Right ventricle myocardium superior (tissue), 1 donor: Measurements from ENCODE around the gene WNT5A. TPM values are rescaled to one million over a fixed set of nuclear protein-coding genes. Genes with fewer than 3 reads are reported as not detected.

Source experiments
- ATAC-seq: fragments of 200-7000 bp; cut with Tn5 transposase; one replicate; pipeline ENCODE4 v1.9.1; 2020; ENCODE audit warnings: mild to moderate bottlenecking; ENCODE audit not compliant: poor library complexity
- DNase-seq: peaks from one replicate; pipeline ENCODE4 v3.0.0-alpha.2; 2020
- intact Hi-C: fragments of 100-400 bp; cut with DNase I; formaldehyde crosslinking; loops from one replicate; pipeline ENCODE4 v1.11.2; 2022
- total RNA-seq: library from RNA; stranded (reverse); fragmentation: NEBNext Ultra II Directional; extraction: Animal tissue kit (Norgen Biotek cat#: 25700); gene quantifications from one replicate; pipeline ENCODE4 v1.2.1, GENCODE V29; 2021
- donor health status: DM: no; HTN: yes; CAD: no; lungs with severe emphysema.

Gene WNT5A
- total RNA-seq, 1 donor from 2014 or later, result 6.7 TPM

DNA sequence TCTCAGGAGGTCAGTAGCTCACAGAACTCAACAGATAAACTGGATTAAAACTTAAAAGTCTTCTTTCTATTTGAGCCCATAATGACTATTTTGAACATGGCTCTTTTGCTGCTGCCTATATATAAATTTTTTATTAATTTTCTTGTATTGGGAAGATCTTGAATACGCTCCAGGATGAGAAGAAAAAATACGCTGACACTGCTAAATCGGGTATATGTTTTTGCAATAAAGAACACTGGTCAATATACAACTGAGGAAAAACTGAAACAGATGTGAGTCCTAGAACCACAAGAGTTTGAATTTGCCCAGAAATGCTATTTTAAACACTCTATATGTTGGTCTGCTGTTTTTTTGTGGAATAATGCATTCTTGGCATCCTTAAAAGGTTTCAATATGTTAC, 20.6 kb downstream of the WNT5A start:
- ATAC-seq, result no peak
- intact Hi-C loops, result no loop called here

DNA sequence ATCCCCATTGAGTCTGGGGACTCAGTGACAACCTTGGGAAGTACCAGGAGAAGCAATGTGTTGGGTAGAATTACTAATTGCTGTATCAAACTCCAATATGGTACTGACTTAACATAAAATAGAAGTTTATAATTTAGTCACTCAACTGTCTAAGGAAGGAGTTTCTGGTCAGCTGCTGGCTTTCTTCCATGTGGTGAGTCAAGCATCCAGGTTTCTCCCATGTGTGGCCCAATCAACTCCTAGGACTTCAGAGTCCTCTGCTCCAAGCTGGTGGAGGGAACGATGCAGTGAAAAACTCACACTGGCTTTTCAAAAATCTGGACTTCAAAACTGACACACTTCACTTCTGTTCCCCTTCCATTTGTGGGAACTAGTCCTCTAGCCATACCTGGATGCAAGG, 25.2 kb downstream of the WNT5A start:
- no peak for DNase-seq
- intact Hi-C loops, result no loop called here
- ATAC-seq, result no peak

More for the DNA sequence above, 20.6 kb downstream of the WNT5A start:
- no peak for DNase-seq

DNA sequence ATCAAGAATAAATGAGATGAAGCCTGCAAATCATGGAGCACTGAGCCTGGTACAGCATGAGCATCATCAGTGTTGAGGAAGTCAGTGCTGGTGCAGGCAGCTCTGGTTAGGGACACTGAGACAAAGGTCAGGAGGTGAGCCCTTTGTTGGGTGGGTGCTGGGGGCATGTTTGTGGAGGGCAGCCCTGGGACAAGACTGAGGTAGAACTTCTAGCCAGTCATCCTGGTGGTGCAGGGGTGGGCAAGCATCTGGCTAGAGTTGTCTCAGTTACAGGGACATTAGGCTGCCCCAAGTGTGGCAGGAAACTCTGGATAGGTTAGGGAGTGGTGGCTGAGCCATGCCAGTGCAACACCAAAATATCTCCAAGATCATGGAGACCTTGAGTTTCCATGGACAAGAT, 27.3 kb downstream of the WNT5A start:
- DNase-seq, result no peak
- intact Hi-C loops, result no loop called here
- ATAC-seq, result no peak

DNA sequence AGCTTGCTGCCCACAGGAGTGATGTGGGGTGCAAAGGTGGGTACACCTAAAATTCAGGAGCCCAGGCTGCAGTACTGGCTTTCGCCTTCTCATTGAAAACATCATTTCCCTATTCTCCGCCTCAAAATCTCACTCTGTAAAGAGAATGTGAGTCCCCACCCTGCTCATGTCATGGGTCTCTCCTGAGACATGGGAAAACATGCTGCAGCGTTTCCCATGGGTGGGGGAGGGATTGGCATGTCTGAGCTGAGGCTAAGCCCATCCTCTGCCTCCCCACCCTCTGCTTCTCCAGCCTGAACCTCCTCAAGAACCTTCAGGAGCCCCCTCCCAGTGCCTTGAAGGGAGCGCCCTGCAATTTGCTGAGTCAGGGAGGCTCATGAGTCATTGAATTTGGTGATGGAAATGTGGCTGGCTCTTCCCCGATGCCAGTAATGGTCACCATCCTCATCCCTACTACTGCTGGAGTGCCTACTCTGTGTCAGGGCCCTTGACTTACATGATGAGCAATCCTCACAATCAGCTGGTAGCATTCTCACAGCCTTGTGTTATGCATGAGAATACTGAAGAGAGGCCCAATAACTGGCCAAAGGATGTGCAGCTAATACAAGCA, 28.8 kb downstream of the WNT5A start:
- intact Hi-C loops, result no loop called here
- ATAC-seq (no peak), DNase-seq (no peak)

DNA sequence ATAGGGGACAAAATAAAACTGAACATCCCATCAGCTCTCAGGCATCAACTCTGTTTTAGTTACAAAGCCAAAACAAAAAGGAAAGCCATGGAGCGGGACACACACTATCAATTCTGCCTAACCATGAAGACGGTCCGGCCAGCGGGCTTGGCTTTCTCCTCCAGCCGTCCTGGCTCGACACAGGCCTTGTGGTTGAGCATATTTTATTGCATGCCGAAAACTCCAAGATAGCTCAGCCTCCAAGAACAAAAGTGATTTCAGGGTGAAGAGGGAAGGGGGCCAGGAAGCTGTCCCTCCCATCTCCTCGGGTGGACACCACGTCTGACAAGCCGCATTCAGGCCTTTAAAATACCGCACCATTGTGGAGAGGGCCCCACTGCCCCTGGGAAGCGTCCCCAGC, 31.2 kb downstream of the WNT5A start:
- DNase-seq, result no peak
- ATAC-seq, result no peak
- intact Hi-C loops, result no loop called here

DNA sequence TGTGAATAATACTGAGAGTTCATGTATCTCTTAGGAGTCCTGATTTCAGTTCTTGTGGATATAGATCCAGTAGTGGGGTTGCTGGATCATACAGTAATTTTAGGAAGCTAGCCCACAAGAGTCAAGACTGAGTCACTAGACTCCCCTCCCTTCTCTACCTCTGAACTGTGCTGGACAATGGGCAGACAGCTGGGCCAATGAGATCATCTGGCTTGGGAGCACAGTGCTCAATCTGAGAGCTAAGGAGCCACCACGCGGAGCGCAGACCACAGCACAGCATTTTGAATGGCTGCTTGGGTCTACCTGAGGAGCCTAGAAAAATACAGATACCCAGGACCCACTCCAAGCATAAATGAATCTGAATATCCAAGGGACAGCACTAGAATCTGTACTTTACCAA, 32.5 kb downstream of the WNT5A start:
- ATAC-seq (no peak), DNase-seq (no peak)
- intact Hi-C loops, result no loop called here

DNA sequence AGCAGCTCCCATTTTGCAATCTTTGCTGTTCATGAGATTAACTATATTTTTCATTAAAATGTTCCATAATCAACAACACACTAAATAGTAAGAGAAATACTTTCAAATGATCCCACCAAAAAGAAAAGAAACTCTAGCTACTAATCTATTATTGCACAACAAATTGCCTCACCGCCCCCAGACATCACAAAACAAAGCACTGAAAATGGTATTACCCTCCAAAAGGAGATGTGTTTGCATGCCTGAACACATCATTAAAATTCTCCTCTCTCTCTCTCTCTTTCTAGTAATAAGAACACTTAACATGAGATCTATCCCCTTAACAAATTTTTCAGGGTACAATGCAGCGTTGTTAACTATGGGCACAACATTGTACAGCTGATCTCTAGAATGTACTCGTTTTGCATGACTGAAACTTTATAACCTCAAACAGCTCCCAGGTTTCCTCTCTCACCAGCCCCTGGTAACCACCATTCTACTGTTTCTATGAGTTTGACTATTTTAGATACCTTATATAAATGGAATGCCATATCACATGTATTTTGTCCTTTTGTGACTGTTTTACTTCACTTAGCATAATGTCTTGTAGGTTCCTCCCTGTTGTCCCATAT, 33.1 kb downstream of the WNT5A start:
- DNase-seq (no peak), ATAC-seq (no peak)
- intact Hi-C loops, result no loop called here

DNA sequence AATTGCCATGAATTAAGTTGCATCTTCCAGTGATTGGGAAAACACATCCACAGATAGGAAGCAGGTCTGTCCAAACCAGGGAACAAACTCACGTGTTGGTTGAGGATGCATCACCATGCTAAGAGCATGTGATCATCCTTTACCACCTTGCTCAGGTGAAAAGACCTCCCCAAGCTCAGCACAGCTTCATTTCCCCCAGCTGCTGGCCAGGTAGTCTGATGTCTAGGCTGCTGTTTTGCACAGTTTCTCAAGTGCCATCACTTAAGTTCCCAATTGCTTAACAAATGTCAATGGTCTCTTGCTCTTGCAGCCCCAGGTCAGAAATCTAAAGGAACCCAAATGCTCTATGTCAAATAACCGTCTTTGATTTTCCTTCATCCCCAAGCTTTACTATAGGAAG, 34.2 kb downstream of the WNT5A start:
- ATAC-seq, result no peak
- intact Hi-C loops, result no loop called here
- DNase-seq, result no peak

DNA sequence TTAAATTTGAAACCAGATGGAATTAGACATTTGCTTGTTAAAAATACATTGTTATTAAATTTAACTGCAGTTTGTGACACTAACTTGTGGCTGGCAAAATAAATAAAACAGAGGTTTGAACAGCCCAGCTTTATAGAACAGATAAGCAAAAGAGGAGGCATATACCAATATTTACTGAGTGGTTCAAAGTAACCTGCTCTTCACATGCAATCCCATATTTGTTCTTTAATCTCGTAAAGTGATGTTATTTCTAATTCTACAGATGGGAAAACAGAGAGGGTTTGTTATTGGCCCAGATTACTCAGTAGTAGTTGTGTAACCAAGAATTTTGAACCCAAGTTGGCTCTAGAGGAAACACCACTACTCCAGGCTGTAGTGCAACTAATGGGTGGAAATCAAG, 37.6 kb downstream of the WNT5A start:
- intact Hi-C loops, result no loop called here
- ATAC-seq (no peak), DNase-seq (no peak)

DNA sequence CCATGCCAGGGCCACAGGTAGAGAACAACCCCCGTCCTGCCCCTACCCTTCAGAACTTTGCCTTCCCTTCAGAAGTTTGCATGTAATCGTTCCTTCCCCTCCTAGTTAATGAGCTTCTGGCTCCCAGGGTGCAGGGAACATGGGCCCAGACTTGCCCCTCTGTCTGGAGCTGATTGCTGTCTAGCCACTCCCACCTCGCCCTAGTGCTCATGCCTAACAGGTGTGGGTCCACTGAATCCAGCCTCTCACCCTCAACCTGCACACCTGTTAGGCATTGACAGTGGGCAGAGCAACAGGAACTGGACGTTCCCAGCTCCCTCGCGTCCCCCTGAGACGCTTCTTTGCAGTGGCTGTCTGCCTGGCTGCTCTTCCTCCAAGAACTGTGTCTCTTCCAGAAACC, 40.3 kb downstream of the WNT5A start:
- DNase-seq (no peak), ATAC-seq (no peak)
- intact Hi-C loops, result no loop called here

DNA sequence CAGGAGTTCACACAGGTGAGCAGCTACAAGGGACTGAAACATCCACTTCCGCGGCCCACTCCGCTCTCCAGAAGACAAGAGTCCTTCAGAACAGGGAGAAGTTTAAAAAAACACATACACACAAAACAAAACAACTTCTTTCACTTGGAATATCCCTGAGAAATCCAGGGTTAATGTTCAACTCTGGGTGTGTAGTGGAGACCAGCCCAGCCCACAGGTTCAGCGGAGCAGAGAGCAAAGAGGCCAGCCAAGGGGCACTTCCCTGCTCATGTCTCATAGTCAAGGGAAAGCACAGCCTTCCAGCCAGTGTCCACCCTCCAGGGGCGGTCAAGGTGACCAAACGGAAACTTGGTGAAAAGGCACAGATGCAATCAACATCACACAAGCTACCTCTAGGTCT, 41.6 kb downstream of the WNT5A start:
- DNase-seq (no peak), ATAC-seq (no peak)
- intact Hi-C loops, result no loop called here

DNA sequence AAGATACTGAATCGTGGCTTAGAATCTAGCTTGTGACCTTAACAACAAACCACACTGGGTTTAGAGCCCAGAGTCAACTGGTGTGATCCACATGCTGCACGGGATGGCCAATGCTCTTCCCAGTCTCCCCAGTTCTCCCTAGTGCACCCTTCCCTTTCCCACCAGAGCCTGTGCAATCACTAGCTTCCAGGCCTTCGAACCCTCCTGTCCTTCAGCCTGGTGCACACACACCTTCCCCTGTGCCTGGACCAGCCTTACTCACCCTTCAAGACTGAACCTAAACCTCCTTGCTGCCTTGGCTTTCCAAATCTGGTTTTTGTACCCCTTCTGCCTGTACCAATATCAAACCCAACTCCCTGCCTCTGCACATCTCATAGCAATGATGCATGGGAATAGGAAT, 43.8 kb downstream of the WNT5A start:
- DNase-seq (no peak), ATAC-seq (no peak)
- intact Hi-C loops, result no loop called here

DNA sequence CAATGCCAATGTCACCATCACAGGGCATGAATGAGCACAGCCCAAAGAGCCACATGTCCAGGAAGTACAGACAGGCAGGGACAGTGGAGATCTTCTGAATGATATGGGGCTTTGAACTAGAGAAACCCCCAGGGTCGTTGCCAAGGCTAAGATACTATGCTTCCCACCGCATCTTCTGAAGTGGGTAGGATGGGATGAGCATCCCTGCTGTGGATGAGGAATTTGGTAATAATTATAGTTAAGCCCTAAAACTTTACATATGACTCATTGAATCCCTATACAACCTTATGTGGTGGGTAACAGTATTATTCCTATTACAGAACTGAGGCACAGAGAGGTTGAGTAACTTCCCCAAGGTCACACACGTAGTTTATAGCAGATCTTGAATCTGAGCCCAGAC, 44.2 kb downstream of the WNT5A start:
- DNase-seq, result no peak
- intact Hi-C loops, result no loop called here
- ATAC-seq, result no peak

DNA sequence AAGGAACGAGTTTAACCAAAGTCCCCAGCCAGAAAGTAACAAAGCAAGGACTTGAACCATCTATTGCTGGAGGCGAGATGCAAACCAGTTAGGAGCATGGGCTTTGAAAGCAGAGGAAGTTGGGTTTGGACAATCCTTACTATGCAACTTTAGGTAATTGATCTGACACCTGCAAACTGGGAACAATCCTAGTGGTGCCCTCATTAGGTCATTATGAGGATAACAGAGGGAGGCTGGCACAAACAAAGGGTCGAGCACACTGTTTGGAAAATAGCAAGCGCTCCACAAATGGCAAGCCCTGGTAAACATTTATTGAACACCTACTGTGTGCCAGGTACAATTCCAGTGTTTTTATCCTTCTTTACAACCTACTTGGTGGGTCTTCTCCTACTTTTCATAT, 45.6 kb downstream of the WNT5A start:
- DNase-seq (no peak), ATAC-seq (no peak)
- intact Hi-C loops, result no loop called here

DNA sequence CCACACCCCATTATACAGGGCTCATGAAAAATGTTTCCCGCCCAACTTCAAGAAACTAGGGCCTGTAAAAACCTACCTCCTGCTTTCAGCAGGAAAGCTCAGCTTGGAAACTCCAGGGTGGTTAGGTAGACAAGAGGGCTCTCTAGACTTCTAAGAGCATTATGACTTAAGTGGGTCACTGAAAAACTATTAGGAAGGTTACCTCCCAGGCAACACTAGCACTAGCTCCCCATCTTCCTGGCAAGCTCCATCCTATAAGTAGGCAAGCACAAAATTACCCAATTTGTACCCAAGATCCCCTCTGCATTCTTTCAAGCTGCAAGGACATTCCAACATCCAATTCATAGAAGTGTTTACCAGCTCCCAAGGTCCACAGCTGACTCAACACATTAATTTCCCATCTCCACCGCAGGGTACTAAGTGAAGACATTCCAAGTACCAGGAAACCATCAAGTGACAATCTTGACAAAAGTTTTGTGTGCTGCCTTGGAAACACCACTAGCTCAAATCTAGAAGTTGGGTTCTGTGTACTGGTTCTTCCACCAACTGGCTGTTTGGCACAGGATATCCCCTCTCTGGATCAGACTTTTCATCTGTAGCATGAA, 46.9 kb downstream of the WNT5A start:
- DNase-seq, result no peak

DNA sequence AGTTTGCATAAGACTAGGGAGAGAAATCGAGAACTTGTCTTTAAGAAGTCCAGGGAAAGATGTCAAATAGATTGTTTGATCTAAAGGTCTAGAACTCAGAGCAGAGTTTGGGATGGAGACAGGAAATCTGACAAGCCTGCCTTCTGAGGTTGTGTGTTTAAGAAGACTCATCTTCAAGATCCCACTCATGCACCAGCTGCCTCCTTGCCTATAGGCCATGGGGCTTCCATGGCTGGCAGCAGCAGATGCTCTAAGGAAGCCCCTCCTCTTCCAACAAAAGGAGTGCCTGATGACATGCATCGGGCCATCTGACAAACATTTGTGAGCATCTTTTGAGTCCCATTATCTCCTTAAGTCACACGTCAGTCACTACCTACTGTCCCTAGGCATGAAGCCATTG, 47.4 kb downstream of the WNT5A start:
- DNase-seq, result no peak
- intact Hi-C loops, result no loop called here
- no peak for ATAC-seq

More for the DNA sequence above, 46.9 kb downstream of the WNT5A start:
- ATAC-seq, result no peak
- intact Hi-C loops, result no loop called here

DNA sequence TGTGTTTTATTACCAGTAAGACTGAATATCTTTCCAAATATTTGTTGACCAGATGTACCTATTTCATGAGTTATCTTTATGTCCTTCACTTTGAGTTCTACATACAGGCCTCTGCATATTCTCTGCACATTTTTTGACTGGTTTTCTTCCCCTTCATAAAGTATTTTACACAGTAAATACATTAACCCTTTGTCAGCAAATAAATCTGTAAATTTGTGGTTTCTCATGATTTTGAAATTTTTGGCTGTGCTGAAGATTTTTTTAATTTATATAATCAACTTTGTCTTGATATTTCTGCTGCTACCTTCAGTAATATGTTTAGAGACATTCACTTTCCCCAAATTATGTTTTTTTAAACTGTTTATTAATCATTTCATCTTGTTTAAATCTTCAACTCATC, 50.5 kb downstream of the WNT5A start:
- ATAC-seq, result no peak
- no peak for DNase-seq

DNA sequence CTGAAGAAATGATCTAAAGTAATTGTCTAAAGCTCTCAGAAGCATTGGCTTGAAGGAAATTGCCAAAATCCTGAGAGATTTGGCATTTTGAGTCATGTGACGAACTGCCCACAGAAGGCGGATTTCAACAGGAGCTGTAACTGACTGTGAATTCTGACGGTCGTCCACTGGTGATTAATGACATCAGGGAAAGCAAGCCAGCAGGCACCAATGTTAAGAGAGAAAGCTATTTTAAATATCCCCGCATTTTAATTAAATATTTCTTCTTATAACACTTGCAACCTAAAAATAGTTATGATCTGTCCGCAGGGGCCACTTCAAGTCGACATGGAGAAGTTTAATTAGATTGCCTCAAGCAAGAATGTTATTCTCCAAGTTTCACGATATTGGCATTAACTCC, 51.6 kb downstream of the WNT5A start:
- no peak for DNase-seq
- intact Hi-C loops, result no loop called here
- ATAC-seq, result no peak

More for the DNA sequence above, 50.5 kb downstream of the WNT5A start:
- intact Hi-C loops, result no loop called here

DNA sequence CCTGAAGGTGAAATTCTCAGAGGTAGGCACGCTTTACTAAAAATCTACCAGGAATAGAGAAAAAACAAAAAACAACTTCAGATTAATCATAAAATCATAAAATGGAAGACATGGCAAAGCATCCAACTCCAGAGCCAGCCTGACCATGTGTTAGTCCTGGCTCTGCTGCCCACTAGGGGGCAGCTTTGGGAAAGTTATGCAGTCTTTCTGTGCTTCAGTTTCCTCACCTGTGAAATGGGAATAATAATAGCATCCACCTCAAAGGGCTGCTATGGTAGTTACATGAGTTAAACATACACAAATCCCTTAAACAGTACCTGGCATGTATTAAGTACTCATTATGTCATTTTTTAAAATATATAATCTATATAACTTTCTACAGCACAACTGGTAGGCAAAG, 52.3 kb downstream of the WNT5A start:
- DNase-seq (no peak), ATAC-seq (no peak)
- intact Hi-C loops, result no loop called here

DNA sequence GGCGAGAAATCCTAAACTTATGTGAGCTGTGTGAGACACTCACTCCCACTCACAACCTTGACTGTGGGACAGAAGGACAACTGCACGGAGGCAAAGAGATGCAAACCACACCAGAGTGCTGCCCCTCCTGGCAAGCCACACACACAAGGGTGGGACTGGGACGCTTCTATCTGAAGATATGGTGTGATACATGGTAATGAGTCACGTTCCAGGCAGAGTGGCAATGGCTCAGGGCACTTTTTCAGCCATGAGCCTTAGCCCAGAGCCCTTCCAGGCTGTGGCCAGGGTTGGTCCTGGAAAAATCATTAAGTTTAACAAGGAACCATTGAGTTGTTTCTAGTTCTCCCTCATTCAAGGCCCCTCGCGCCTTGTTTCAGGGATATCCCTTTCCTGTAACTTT, 56.1 kb downstream of the WNT5A start:
- ATAC-seq, result no peak
- no peak for DNase-seq
- intact Hi-C loops, result no loop called here

DNA sequence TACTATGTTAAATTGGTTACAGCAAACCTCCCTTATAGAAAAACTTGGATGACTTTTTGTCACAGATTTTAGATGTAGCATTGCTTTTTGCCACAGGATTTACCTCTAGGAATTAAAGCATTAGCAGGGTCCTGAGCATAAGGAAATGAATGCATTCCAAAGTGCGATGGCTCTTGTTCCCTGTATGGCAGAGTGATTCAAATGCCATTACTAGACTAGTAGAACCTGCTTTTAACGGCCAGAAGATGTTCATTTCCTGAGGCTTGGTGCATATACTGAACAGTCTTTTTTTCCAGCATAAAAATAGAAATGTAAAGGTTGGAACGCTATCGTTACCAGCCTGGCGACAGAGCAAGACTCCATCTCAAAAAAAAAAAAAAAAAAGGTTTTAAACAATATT, 59.4 kb downstream of the WNT5A start:
- no peak for ATAC-seq
- intact Hi-C loops, result no loop called here
- DNase-seq, result no peak
